ENCODE data around the gene ANO5. TPM values are rescaled to one million over a fixed set of nuclear protein-coding genes. Genes with fewer than 3 reads are reported as not detected.
"Not testable (repeated sequence)": the region's sequence is repeated elsewhere in the genome, so short reads cannot be mapped to it uniquely, and the experiment has no call there.

ANO5 gene
- total RNA-seq, 2 experiments from 2014 or later, result not detected

DNA sequence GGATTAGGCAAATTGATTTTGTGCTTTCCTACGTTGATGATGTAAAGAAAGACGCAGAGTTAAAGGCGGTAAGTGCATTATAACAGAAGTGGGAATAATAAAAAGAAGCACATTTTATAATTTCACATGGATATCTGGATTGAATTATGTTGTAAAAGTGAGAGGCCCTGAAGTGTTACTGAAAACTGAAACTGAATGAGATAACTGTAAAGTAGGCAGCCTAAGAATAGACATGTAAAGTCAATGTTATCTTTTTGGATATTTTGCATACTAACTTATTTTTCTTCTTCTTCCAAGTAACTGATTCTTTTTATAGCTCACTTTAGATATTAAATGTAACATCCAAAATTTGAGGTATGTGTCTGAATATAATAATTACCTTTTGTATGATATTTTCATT is 28.3 kb downstream of the ANO5 start:
- H3K4me1 Mint-ChIP-seq (ENCODE audit: low read depth), result no peaks in the 10 kb centered on the region
- CTCF ChIA-PET, result interaction anchor here (1.0 kb wide), 1 partner anchor 23 kb away, joined by 3 read pairs; no protein-coding TSS in a partner anchor
- no peaks in the 10 kb centered on the region for H3K27me3 Mint-ChIP-seq (ENCODE audit: low read depth)
- H3K36me3 Mint-ChIP-seq (ENCODE audit: low read depth), result no peaks in the 10 kb centered on the region
- no peak for DNase-seq
- H3K9me3 Mint-ChIP-seq, result no peaks in the 10 kb centered on the region
- intact Hi-C loops (cut with micrococcal nuclease), result no loop called here
- no peak overlapping the region for H3K4me3 Mint-ChIP-seq
- H3K27ac Mint-ChIP-seq, result no peak overlapping the region

DNA sequence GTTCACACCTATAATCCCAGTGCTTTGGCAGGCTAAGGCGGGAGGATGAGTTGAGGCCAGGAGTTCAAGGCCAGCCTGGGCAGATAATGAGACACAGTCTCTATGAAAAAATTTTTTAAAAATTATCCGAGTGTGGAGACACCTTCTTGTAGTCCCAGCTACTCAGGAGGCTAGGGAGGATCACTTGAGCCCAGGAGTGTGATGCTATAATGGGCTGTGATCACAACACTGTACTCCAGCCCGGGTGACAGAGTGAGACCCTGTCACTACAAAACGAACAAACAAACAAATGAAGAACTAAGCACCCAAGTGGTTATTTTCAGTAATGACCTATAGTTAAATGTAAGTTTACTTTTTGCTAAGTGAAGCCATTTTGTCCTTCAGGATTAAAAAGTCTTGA is 32.3 kb downstream of the ANO5 start:
- CTCF ChIA-PET, result no interaction called here
- no peaks in the 10 kb centered on the region for H3K4me1 Mint-ChIP-seq (ENCODE audit: low read depth)
- H3K4me3 Mint-ChIP-seq, result no peak overlapping the region
- H3K27me3 Mint-ChIP-seq (ENCODE audit: low read depth), result no peaks in the 10 kb centered on the region
- no peaks in the 10 kb centered on the region for H3K36me3 Mint-ChIP-seq (ENCODE audit: low read depth)
- no peaks in the 10 kb centered on the region for H3K9me3 Mint-ChIP-seq
- DNase-seq, result no peak
- H3K27ac Mint-ChIP-seq, result no peak overlapping the region
- intact Hi-C loops (cut with micrococcal nuclease), result loop anchor here (2.0 kb wide), 1 partner anchor 34 kb away; no protein-coding TSS in a partner anchor

DNA sequence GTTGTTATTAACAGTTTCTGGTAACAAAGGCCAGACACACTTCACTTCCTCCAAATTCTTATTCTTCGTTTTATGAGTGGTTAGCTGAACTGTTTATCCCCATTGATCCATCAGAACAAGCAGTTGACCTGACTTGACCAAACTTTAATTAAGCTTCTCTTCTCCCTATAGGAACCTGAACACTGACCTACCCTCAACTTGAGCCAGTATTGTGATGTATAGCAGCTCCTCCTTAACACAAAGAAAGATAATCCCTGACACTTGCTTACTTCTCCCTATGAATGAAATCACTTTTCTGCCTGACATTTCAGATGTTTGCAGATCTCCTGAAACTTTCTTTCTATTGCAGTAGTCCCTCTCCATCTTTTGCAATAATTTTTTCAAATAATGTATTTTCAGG is 41.9 kb downstream of the ANO5 start:
- Mint-ChIP-seq H3K27me3 (ENCODE audit: low read depth) (peaks cover 5% of the 10 kb centered on the region), H3K9me3 (no peaks in the 10 kb centered on the region), H3K4me1 (ENCODE audit: low read depth) (no peaks in the 10 kb centered on the region), H3K27ac (no peak overlapping the region), H3K36me3 (ENCODE audit: low read depth) (no peaks in the 10 kb centered on the region), H3K4me3 (no peak overlapping the region)
- no peak for DNase-seq
- intact Hi-C loops (cut with micrococcal nuclease), result no loop called here
- CTCF ChIA-PET, result interaction anchor here (1.5 kb wide), 1 partner anchor 12 kb away, joined by 3 read pairs; no protein-coding TSS in a partner anchor

DNA sequence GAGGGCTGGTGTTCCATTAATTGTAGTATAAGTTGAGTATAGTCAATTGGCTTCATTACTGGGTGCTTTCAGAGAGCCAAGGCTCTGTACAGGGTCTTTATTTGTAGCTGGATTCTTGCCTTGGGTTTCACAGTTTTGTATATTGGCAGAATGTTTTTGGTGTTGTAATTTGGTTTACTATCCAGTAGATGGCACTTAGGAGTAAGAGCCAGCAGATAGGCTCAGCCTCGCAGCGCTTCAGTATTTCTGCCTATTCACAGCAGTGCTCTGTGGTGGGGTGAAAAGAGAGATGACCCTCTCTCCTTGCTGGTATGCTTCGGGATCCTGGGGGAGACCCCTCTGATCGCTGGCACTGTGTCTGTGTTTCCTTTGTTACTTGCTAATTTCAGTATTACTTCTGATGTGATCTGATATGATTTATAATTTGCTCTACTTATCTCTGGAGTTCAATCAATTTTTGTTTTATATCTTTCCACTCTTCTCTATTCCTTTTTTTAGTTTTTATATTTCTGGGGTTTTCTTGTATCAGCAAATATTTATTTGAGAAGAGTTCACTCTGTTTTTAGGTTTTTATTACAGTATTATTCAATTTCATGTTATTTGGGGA is 52.2 kb downstream of the ANO5 start:
- DNase-seq, result peak; percentile 22
- no peaks in the 10 kb centered on the region for H3K4me1 Mint-ChIP-seq (ENCODE audit: low read depth)
- intact Hi-C loops (cut with micrococcal nuclease), result loop anchor here (1.0 to 10.0 kb wide), 3 partner anchors 59 to 542 kb away; no protein-coding TSS in a partner anchor
- no peak overlapping the region for H3K4me3 Mint-ChIP-seq
- no peaks in the 10 kb centered on the region for H3K9me3 Mint-ChIP-seq
- H3K27me3 Mint-ChIP-seq (ENCODE audit: low read depth), result peaks cover 24% of the 10 kb centered on the region
- H3K27ac Mint-ChIP-seq, result no peak overlapping the region
- CTCF ChIA-PET, result interaction anchor here (0.6 to 1.9 kb wide), 10 partner anchors 9 to 542 kb away, joined by 3 to 16 read pairs (median 4); no protein-coding TSS in a partner anchor
- no peaks in the 10 kb centered on the region for H3K36me3 Mint-ChIP-seq (ENCODE audit: low read depth)

GRCh38 chr11:22246992-22247391 is 54.1 kb downstream of the ANO5 start:
- Mint-ChIP-seq H3K27ac (no peak overlapping the region), H3K4me3 (no peak overlapping the region), H3K4me1 (ENCODE audit: low read depth) (no peaks in the 10 kb centered on the region), H3K27me3 (ENCODE audit: low read depth) (peaks cover 26% of the 10 kb centered on the region), H3K36me3 (ENCODE audit: low read depth) (no peaks in the 10 kb centered on the region), H3K9me3 (no peaks in the 10 kb centered on the region)
- CTCF ChIA-PET, result interaction anchor here (0.7 to 0.8 kb wide), 2 partner anchors 12 to 546 kb away, joined by 3 read pairs; no protein-coding TSS in a partner anchor
- intact Hi-C loops (cut with micrococcal nuclease), result loop anchor here (10.0 kb wide), 1 partner anchor 298 kb away; no protein-coding TSS in a partner anchor
- DNase-seq, result no peak

GRCh38 chr11:22249871-22250270 is 57.0 kb downstream of the ANO5 start:
- CTCF ChIA-PET, result no interaction called here
- Mint-ChIP-seq H3K4me1 (ENCODE audit: low read depth) (no peaks in the 10 kb centered on the region), H3K9me3 (no peaks in the 10 kb centered on the region)

GRCh38 chr11:22256876-22257275 is 64.0 kb downstream of the ANO5 start:
- intact Hi-C loops (cut with micrococcal nuclease), result no loop called here
- peaks cover 6% of the 10 kb centered on the region for H3K27me3 Mint-ChIP-seq (ENCODE audit: low read depth)
- no peak for DNase-seq
- CTCF ChIA-PET, result no interaction called here
- no peaks in the 10 kb centered on the region for H3K36me3 Mint-ChIP-seq (ENCODE audit: low read depth)
- no peaks in the 10 kb centered on the region for H3K4me1 Mint-ChIP-seq (ENCODE audit: low read depth)
- H3K9me3 Mint-ChIP-seq, result no peaks in the 10 kb centered on the region
- no peak overlapping the region for H3K27ac Mint-ChIP-seq
- H3K4me3 Mint-ChIP-seq, result no peak overlapping the region

More at GRCh38 chr11:22249871-22250270, 57.0 kb downstream of the ANO5 start:
- DNase-seq, result no peak
- Mint-ChIP-seq H3K4me3 (no peak overlapping the region), H3K27me3 (ENCODE audit: low read depth) (peaks cover 18% of the 10 kb centered on the region), H3K36me3 (ENCODE audit: low read depth) (no peaks in the 10 kb centered on the region), H3K27ac (no peak overlapping the region)
- intact Hi-C loops (cut with micrococcal nuclease), result loop anchor here (10.0 kb wide), 1 partner anchor 295 kb away; no protein-coding TSS in a partner anchor

DNA sequence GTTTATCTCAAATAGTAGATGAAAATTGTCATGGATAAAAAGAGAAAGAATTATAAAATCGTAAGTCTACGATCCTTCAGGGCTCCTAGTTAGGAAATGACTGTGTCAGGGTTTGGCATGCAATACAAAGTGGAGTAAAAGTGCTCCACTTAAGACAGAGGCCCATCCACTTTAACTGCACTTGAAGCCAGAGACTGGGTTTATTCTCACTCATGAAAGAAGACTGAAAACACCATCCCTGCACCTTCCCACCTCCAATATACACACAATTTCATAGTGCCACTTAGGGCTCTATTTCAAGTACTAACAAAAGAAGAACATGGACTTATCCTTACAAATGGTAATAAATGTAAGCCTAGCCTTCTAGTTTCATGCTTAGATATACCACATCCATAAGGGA is 70.7 kb downstream of the ANO5 start:
- Mint-ChIP-seq H3K9me3 (no peaks in the 10 kb centered on the region), H3K27ac (no peak overlapping the region), H3K4me3 (no peak overlapping the region), H3K4me1 (ENCODE audit: low read depth) (no peaks in the 10 kb centered on the region), H3K36me3 (ENCODE audit: low read depth) (no peaks in the 10 kb centered on the region), H3K27me3 (ENCODE audit: low read depth) (peaks cover 6% of the 10 kb centered on the region)
- CTCF ChIA-PET, result no interaction called here
- intact Hi-C loops (cut with micrococcal nuclease), result no loop called here
- DNase-seq, result no peak

DNA sequence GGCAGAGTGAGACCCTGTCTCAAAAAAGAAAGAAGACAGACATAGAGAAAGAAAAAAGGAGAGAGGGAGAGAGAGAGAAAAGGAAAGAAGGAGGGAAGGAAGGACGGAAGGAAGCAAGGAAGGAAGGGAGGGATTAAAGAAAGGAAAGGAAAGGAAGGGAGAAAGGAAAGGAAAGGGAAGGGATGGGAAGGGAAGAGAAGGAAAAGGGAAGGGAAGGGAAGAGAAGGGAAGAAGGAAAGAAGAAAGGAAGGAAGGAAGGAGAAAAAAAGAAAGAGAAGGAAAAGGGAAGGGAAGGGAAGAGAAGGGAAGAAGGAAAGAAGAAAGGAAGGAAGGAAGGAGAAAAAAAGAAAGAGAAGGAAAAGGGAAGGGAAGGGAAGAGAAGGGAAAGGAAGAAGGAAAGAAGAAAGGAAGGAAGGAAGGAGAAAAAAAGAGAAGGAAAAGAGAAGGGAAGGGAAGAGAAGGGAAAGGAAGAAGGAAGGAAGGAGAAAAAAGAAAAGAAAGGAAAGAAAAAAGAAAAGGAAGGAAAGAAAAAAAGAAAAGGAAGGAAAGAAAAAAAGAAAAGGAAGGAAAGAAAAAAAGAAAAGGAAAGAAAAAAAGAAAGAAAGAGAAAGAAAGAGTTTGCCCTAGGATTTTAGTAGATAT is 76.2 kb downstream of the ANO5 start:
- DNase-seq; H3K27me3 Mint-ChIP-seq (ENCODE audit: low read depth); H3K4me1 Mint-ChIP-seq (ENCODE audit: low read depth); H3K9me3 Mint-ChIP-seq; CTCF ChIA-PET; H3K4me3 Mint-ChIP-seq; H3K27ac Mint-ChIP-seq; H3K36me3 Mint-ChIP-seq (ENCODE audit: low read depth); intact Hi-C loops (cut with micrococcal nuclease): not testable (repeated sequence)

DNA sequence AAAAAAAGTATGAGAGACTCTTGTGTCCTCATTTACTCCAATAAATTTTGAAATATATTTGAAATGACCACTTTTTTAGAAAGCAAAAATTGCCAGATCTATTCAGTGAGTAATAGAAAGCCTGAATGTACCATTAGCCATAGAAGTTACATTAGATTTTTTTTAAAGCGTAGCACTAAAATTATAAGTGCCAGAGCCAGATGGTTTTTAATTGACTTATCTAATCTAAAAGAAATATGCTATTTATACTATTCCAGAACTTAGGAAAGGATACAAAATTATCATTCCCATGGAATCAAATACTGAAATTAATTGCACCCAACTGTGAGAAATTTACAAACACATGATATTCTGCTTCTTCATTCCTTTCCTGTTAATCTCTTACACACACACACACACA is 80.9 kb downstream of the ANO5 start:
- no peaks in the 10 kb centered on the region for H3K9me3 Mint-ChIP-seq

GRCh38 chr11:22275600-22275999 is 82.7 kb downstream of the ANO5 start:
- Mint-ChIP-seq H3K27ac (no peak overlapping the region), H3K36me3 (ENCODE audit: low read depth) (no peaks in the 10 kb centered on the region), H3K4me1 (ENCODE audit: low read depth) (no peaks in the 10 kb centered on the region), H3K9me3 (no peaks in the 10 kb centered on the region), H3K27me3 (ENCODE audit: low read depth) (no peaks in the 10 kb centered on the region), H3K4me3 (no peak overlapping the region)
- DNase-seq, result no peak
- CTCF ChIA-PET, result interaction anchor here (0.6 kb wide), 1 partner anchor 16 kb away, joined by 3 read pairs; no protein-coding TSS in a partner anchor
- intact Hi-C loops (cut with micrococcal nuclease), result no loop called here

More for the DNA sequence above, 80.9 kb downstream of the ANO5 start:
- H3K36me3 Mint-ChIP-seq (ENCODE audit: low read depth), result no peaks in the 10 kb centered on the region
- no peak for DNase-seq
- no peak overlapping the region for H3K4me3 Mint-ChIP-seq
- intact Hi-C loops (cut with micrococcal nuclease), result no loop called here
- no peaks in the 10 kb centered on the region for H3K4me1 Mint-ChIP-seq (ENCODE audit: low read depth)
- H3K27ac Mint-ChIP-seq, result no peak overlapping the region
- no peaks in the 10 kb centered on the region for H3K27me3 Mint-ChIP-seq (ENCODE audit: low read depth)
- CTCF ChIA-PET, result interaction anchor here (0.7 kb wide), 2 partner anchors 108 to 368 kb away, joined by 3 to 5 read pairs; no protein-coding TSS in a partner anchor

DNA sequence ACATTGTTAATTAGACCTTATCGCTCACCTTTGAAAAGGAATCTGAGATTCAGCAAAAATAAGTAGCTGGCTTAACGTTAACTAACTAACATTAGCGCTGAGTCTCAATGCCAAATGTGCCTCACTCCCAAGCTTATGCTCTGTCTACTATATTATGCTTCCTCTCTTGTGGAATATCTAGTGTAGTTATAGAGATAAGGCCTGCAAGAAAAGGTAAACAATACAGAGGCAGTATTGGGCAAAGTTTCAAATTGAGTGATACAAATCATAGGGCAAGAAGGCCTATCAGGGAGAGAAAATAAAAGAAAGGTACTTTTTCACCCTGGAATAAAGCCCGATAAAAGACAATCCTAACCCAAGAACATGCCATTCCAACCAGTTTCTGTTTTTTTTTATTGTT is 83.7 kb downstream of the ANO5 start:
- no peaks in the 10 kb centered on the region for H3K36me3 Mint-ChIP-seq (ENCODE audit: low read depth)
- no peaks in the 10 kb centered on the region for H3K9me3 Mint-ChIP-seq
- CTCF ChIA-PET, result no interaction called here
- no peak overlapping the region for H3K4me3 Mint-ChIP-seq
- H3K27ac Mint-ChIP-seq, result no peak overlapping the region
- DNase-seq, result no peak
- no peaks in the 10 kb centered on the region for H3K4me1 Mint-ChIP-seq (ENCODE audit: low read depth)
- no peaks in the 10 kb centered on the region for H3K27me3 Mint-ChIP-seq (ENCODE audit: low read depth)
- intact Hi-C loops (cut with micrococcal nuclease), result no loop called here

- H3K4me3 Mint-ChIP-seq; CTCF ChIA-PET; intact Hi-C loops (cut with micrococcal nuclease); H3K9me3 Mint-ChIP-seq; H3K4me1 Mint-ChIP-seq (ENCODE audit: low read depth); H3K27me3 Mint-ChIP-seq (ENCODE audit: low read depth); DNase-seq; H3K36me3 Mint-ChIP-seq (ENCODE audit: low read depth); H3K27ac Mint-ChIP-seq: not testable (repeated sequence)
Observed at GRCh38 chr11:22284991-22285390, 92.1 kb downstream of the ANO5 start.

All from activated naive CD4-positive, alpha-beta T cell treated with anti-CD3 and anti-CD28 coated beads for 36 hours (primary cell).